ENCODE data around the gene ADTRP.

- TF ChIP-seq ZC3H10 (CRISPR knock-in tag; IDR thresholded peaks at IDR 0.05) (no peak), PATZ1 (CRISPR knock-in tag; IDR thresholded peaks at IDR 0.05; ENCODE audit: borderline replicate concordance) (no peak), BACH2 (CRISPR knock-in tag; IDR thresholded peaks at IDR 0.05; ENCODE audit: borderline replicate concordance) (no peak), TCF4 (CRISPR knock-in tag; IDR thresholded peaks at IDR 0.05; ENCODE audit: borderline replicate concordance) (no peak), ARNTL (CRISPR knock-in tag; IDR thresholded peaks at IDR 0.05; ENCODE audit: borderline replicate concordance, low read depth) (no peak), GLIS3 (CRISPR knock-in tag; IDR thresholded peaks at IDR 0.05) (no peak), ZFP30 (CRISPR knock-in tag; IDR thresholded peaks at IDR 0.05) (no peak), POU6F1 (CRISPR knock-in tag; IDR thresholded peaks at IDR 0.05; ENCODE audit: borderline replicate concordance, low read depth) (no peak), RARB (CRISPR knock-in tag; IDR thresholded peaks at IDR 0.05) (no peak), ZNF565 (CRISPR knock-in tag; conservative IDR thresholded peaks at IDR 0.05; ENCODE audit: low read depth) (no peak), ZFP3 (CRISPR knock-in tag; IDR thresholded peaks at IDR 0.05) (no peak)
Measured at GRCh38 chr6:11718463-11718862, 60.1 kb downstream of the ADTRP start.

Measured in SK-N-SH treated with all-trans-retinoic acid at 6 μM for 48 hours (cell line).